Adipocyte (in vitro differentiated cells): ENCODE measurements around the gene UNC13A.

Experiments
- DNase-seq: peaks from one replicate; pipeline ENCODE4 v3.0.0-alpha.2; 2015; ENCODE audit warnings: low read depth
- H3K27me3 ChIP-seq: replicated peaks from 2 replicates; pipeline ENCODE4 v1.7.0; 2013; ENCODE audit warnings: mild to moderate bottlenecking, low read length, moderate library complexity; ENCODE audit not compliant: control insufficient read depth, insufficient read depth
- H3K36me3 ChIP-seq: 2 replicates; pipeline ENCODE4 v1.7.0; 2013; ENCODE audit warnings: low read length, mild to moderate bottlenecking, moderate library complexity; ENCODE audit not compliant: control insufficient read depth, insufficient read depth, severe bottlenecking
- H3K4me1 ChIP-seq: 2 replicates; pipeline ENCODE4 v1.7.0; 2013; ENCODE audit warnings: mild to moderate bottlenecking, low read length, moderate library complexity; ENCODE audit not compliant: control insufficient read depth, insufficient read depth
- H3K4me3 ChIP-seq: 2 replicates; pipeline ENCODE4 v1.7.0; 2013; ENCODE audit warnings: mild to moderate bottlenecking, low read length, moderate library complexity
- H3K9ac ChIP-seq: 2 replicates; pipeline ENCODE4 v1.7.0; 2013; ENCODE audit warnings: mild to moderate bottlenecking, low read length, moderate library complexity
- H3K9me3 ChIP-seq: 2 replicates; pipeline ENCODE4 v1.7.0; 2013; ENCODE audit warnings: mild to moderate bottlenecking, low read length, moderate library complexity; ENCODE audit not compliant: control insufficient read depth

UNC13A gene

DNA sequence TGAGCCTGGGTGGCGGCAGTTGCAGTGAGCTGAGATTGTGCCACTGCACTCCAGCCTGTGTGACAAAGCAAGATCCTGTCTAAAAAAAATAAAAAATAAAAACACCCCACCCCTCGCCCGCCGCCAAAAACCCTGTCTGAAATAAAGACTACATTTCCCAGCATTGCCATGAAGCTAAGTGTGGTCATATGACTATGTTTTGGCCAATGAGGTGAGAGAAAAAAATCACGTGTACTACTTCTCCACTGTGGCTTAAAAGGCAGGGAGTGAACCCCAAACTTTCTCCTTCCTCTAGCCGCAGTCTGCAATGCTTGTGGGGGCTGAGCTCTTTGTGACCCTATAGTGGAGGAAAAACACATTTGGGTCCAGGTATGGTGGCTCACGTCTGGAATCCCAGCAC is 77.8 kb downstream of the UNC13A start:
- DNase-seq = peak; percentile 25
- Histone ChIP-seq H3K4me3 (no peak overlapping the region), H3K36me3 (no peaks in the 10 kb centered on the region), H3K9me3 (no peaks in the 10 kb centered on the region), H3K4me1 (no peaks in the 10 kb centered on the region), H3K27me3 (peaks cover 5% of the 10 kb centered on the region), H3K9ac (no peak overlapping the region)

- no peaks in the 10 kb centered on the region for H3K9me3 ChIP-seq
- peaks cover 7% of the 10 kb centered on the region for H3K27me3 ChIP-seq
- no peak for DNase-seq
- no peak overlapping the region for H3K9ac ChIP-seq
- no peaks in the 10 kb centered on the region for H3K4me1 ChIP-seq
- no peak overlapping the region for H3K4me3 ChIP-seq
- no peaks in the 10 kb centered on the region for H3K36me3 ChIP-seq
These were observed 80.2 kb downstream of the UNC13A start for GRCh38 chr19:17607936-17608335.

- Histone ChIP-seq H3K27me3 (peaks cover 12% of the 10 kb centered on the region), H3K9me3 (no peaks in the 10 kb centered on the region), H3K4me1 (no peaks in the 10 kb centered on the region), H3K36me3 (no peaks in the 10 kb centered on the region), H3K4me3 (peak overlapping the region; percentile 42), H3K9ac (no peak overlapping the region)
- no peak for DNase-seq
These were observed 81.5 kb downstream of the UNC13A start for GRCh38 chr19:17606590-17607185.

GRCh38 chr19:17605761-17606589 is 82.2 kb downstream of the UNC13A start:
- peak; percentile 68 for DNase-seq
- H3K36me3 ChIP-seq = no peaks in the 10 kb centered on the region
- H3K27me3 ChIP-seq = peaks cover 12% of the 10 kb centered on the region
- peak overlapping the region; percentile 37 for H3K9ac ChIP-seq
- H3K4me1 ChIP-seq = no peaks in the 10 kb centered on the region
- H3K9me3 ChIP-seq = no peaks in the 10 kb centered on the region
- peak overlapping the region; percentile 42 for H3K4me3 ChIP-seq

DNA sequence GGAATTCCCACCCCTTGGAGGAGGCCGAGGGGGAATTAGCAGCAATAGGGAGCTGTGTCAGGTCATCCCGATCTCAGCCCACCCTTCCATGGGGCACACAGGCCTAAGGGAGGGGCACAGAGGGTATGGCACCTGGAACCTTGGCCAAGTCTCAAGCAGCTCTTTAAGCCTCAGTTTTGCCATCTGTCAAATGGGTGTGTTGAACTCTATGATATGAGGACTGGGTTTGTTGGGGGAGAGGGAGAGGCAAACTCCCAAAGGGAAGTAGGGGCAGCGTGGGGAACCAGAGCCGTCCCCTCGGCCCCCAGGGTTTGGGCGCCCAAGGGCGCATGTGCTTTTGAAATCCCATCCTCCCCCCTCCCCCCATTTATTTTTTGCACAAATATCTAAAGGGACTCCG is 83.0 kb downstream of the UNC13A start:
- Histone ChIP-seq H3K4me1 (no peaks in the 10 kb centered on the region), H3K4me3 (no peak overlapping the region), H3K9ac (no peak overlapping the region), H3K27me3 (peaks cover 12% of the 10 kb centered on the region), H3K9me3 (no peaks in the 10 kb centered on the region), H3K36me3 (no peaks in the 10 kb centered on the region)
- no peak for DNase-seq

DNA sequence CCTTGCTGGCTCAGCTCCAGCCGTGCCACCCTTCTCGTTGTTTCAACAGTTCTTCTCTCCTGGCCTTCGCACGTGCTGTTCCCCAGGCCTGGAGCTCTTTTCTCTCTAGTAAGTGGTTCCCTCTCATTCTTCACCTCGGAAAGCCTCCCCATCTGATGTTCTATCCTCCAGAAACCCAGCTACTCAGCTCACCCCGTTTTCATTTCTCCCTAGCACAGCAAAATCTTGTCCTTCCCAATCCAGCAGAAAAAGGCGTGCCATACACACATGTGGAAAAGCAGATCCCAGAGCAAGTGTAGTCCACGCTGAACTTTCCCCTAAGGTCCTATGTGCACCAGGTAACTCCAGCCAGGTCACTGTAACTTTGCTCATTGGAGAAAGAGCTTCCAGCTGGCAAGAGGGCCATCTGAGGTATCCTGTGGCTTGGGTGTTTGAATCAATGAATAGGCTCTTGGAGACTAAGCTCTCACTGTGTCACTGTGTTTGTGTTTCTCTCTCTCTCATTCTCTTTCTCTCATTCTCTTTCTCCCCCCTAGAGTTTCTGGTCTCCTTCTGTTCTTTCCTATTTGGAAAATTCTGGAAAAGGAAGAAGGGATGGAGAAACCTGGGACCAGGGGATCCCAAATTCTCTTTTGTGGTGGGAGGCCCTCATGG is 83.7 kb downstream of the UNC13A start:
- Histone ChIP-seq H3K36me3 (no peaks in the 10 kb centered on the region), H3K27me3 (peaks cover 12% of the 10 kb centered on the region), H3K4me3 (no peak overlapping the region), H3K9ac (no peak overlapping the region), H3K4me1 (peaks cover 3% of the 10 kb centered on the region), H3K9me3 (no peaks in the 10 kb centered on the region)
- DNase-seq = no peak

DNA sequence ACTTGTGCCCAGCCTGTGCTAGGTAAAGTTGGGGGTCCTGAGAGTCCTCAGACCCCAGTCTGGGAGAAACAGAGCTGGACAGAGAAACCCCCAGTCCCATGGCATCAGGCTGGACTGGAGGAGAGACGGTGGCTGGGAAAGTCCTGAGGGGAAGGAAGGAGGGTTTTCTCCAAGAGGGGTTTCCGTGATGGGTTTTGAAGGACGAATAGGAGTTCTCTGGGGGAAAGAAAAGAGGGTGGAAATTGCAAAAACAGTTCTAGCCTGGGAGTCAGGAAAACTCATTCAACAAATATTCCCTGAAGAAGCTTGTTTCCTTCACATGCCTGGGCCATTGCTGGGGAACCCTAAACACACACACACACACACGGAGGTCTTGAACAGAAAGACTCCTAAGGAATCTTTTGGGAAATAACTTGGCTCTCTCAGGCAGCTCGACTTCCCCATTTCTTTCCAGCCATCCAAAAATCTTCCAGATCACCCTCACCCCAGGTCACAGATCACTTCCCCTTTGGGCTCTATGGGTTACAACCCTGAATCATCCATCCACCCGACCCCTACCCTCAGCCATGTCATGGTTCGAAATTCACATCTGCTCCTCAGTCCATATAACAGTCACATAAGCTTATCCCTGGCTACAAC is 85.2 kb downstream of the UNC13A start:
- no peaks in the 10 kb centered on the region for H3K9me3 ChIP-seq
- no peaks in the 10 kb centered on the region for H3K36me3 ChIP-seq
- peaks cover 5% of the 10 kb centered on the region for H3K4me1 ChIP-seq
- no peak overlapping the region for H3K4me3 ChIP-seq
- no peak overlapping the region for H3K9ac ChIP-seq
- H3K27me3 ChIP-seq = peaks cover 12% of the 10 kb centered on the region
- no peak for DNase-seq

DNA sequence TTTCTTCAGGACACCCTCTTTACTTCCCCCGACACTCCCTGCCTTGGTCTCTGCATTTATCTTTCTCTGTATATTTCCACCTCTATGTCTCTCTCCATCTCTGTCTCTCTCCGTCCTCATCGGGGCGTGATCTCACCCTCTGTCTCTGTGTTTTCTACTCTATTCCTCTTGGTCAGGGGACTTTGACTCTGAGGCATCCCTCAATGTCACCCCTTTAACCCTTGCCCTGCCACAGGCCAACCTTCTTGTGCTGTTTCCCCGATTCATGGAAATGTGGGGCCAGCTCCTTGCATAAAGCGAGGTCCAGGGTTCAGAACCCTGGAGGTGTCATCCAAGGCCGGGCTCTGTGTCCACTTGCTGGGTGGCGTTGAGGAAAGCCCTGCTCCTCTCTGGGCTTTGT is 85.9 kb downstream of the UNC13A start:
- peaks cover 5% of the 10 kb centered on the region for H3K4me1 ChIP-seq
- peaks cover 12% of the 10 kb centered on the region for H3K27me3 ChIP-seq
- no peaks in the 10 kb centered on the region for H3K9me3 ChIP-seq
- no peak overlapping the region for H3K4me3 ChIP-seq
- H3K9ac ChIP-seq = no peak overlapping the region
- DNase-seq = no peak
- H3K36me3 ChIP-seq = no peaks in the 10 kb centered on the region

GRCh38 chr19:17601683-17602082 is 86.5 kb downstream of the UNC13A start:
- Histone ChIP-seq H3K9ac (no peak overlapping the region), H3K4me1 (peaks cover 8% of the 10 kb centered on the region), H3K27me3 (peaks cover 12% of the 10 kb centered on the region), H3K9me3 (no peaks in the 10 kb centered on the region), H3K4me3 (no peak overlapping the region), H3K36me3 (no peaks in the 10 kb centered on the region)
- no peak for DNase-seq

GRCh38 chr19:17599780-17600179 is 88.4 kb downstream of the UNC13A start:
- Histone ChIP-seq H3K36me3 (no peaks in the 10 kb centered on the region), H3K27me3 (peaks cover 12% of the 10 kb centered on the region), H3K9me3 (no peaks in the 10 kb centered on the region), H3K4me3 (no peak overlapping the region), H3K4me1 (peaks cover 8% of the 10 kb centered on the region), H3K9ac (peak overlapping the region; percentile 24)
- peak; percentile 26 for DNase-seq

- H3K4me1 ChIP-seq = peaks cover 8% of the 10 kb centered on the region
- H3K27me3 ChIP-seq = peaks cover 15% of the 10 kb centered on the region
- DNase-seq = no peak
- no peak overlapping the region for H3K9ac ChIP-seq
- no peaks in the 10 kb centered on the region for H3K9me3 ChIP-seq
- H3K36me3 ChIP-seq = no peaks in the 10 kb centered on the region
- H3K4me3 ChIP-seq = no peak overlapping the region
These were observed 89.2 kb downstream of the UNC13A start for GRCh38 chr19:17598953-17599352.
